GM12878 (cell line): Measurements from ENCODE around the gene MYO10. TPM values are rescaled to one million over a fixed set of nuclear protein-coding genes. Genes with fewer than 3 reads are reported as not detected.

Source experiments
- ATAC-seq: fragments of 200-7000 bp; cut with Tn5 transposase; 3 replicates; pipeline ENCODE4 v1.9.1; 2020; ENCODE audit warnings: mild to moderate bottlenecking, moderate library complexity
- BruUV-seq: library from RNA; stranded (reverse); fragments of 400-500 nt; replicated peaks from 2 replicates; lab custom pipeline; 2021; lab: Mats Ljungman, UMichigan
- CTCF ChIA-PET: fragments of 300-600 bp; sonication (Branson Sonifier 250); formaldehyde crosslinking; extraction: SDS; loops from one replicate; lab custom pipeline; 2021; ENCODE audit warnings: inconsistent platforms; lab: Yijun Ruan, JAX
- POLR2A ChIA-PET: fragments of 350-600 bp; formaldehyde crosslinking; extraction: SDS; loops from one replicate; lab custom pipeline; 2021; ENCODE audit warnings: inconsistent platforms; lab: Charles Lee
- RAD21 ChIA-PET: fragments of 300-600 bp; sonication (Branson Sonifier 250); formaldehyde crosslinking; loops from one replicate; lab custom pipeline; 2023; ENCODE audit warnings: antibody characterized with exemption; ENCODE audit not compliant: unreplicated experiment; lab: Charles Lee
- SMC1A ChIA-PET: fragments of 300-600 bp; sonication (Branson Sonifier 250); formaldehyde crosslinking; loops from one replicate; lab custom pipeline; 2023; ENCODE audit not compliant: unreplicated experiment, uncharacterized antibody; lab: Charles Lee
- DNase-seq: peaks from one replicate; pipeline ENCODE4 v3.0.0-alpha.2; 2011; ENCODE audit warnings: low read depth, low spot score
- FAIRE-seq: peaks from 3 replicates; lab custom pipeline; 2011; peaks lifted over from hg19 to GRCh38; lab: Jason Lieb, UNC
- H2AFZ ChIP-seq: 2 replicates; pipeline ENCODE4 v1.6.0; 2011; ENCODE audit warnings: low read depth, low read length, control low read depth; ENCODE audit not compliant: control insufficient read depth
- H3K27ac ChIP-seq: 2 replicates; pipeline ENCODE4 v1.5.1; 2011; ENCODE audit warnings: control low read depth; ENCODE audit not compliant: control insufficient read depth, insufficient read depth
- H3K27me3 ChIP-seq, 2 experiments: replicated peaks in 1 of 2; 2 replicates each; pipeline versions ENCODE4 v1.6.0 to v1.6.1; 2011; ENCODE audit warnings: low read length in 1 of 2; ENCODE audit not compliant: control insufficient read depth in 2 of 2, insufficient read depth in 2 of 2
- H3K36me3 ChIP-seq, 2 experiments: 2 replicates each; pipeline ENCODE4 v1.5.1; 2011; ENCODE audit warnings: low read length in 1 of 2; ENCODE audit not compliant: control insufficient read depth in 2 of 2, insufficient read depth in 2 of 2
- H3K4me1 ChIP-seq: 2 replicates; pipeline ENCODE4 v1.6.1; 2011; ENCODE audit warnings: mild to moderate bottlenecking, low read length, moderate library complexity, mixed read lengths; ENCODE audit not compliant: control insufficient read depth, insufficient read depth
- H3K4me2 ChIP-seq: 2 replicates; pipeline ENCODE4 v1.6.0; 2011; ENCODE audit warnings: control low read depth; ENCODE audit not compliant: control insufficient read depth, insufficient read depth
- H3K4me3 ChIP-seq: fragments of 200-600 bp; sonication (generic); 2 replicates; pipeline ENCODE4 v1.5.1; 2016
- H3K79me2 ChIP-seq: 2 replicates; pipeline ENCODE4 v1.6.0; 2011; ENCODE audit warnings: low read length; ENCODE audit not compliant: control insufficient read depth, insufficient read depth
- H3K9ac ChIP-seq: 2 replicates; pipeline ENCODE4 v1.8.0; 2011; ENCODE audit warnings: low read length, control low read depth, mixed read lengths; ENCODE audit not compliant: control insufficient read depth, insufficient read depth
- H3K9me3 ChIP-seq: replicated peaks from 3 replicates; pipeline ENCODE4 v1.5.1; 2011; ENCODE audit warnings: mild to moderate bottlenecking, low read length; ENCODE audit not compliant: control insufficient read depth, insufficient read depth
- H4K20me1 ChIP-seq: 2 replicates; pipeline ENCODE4 v1.6.0; 2011; ENCODE audit not compliant: control insufficient read depth, insufficient read depth
- BCL11A ChIP-seq: IDR thresholded peaks from 2 replicates; pipeline ENCODE4 v1.6.1; 2011; ENCODE audit warnings: low read depth, low read length
- GABPA ChIP-seq: IDR thresholded peaks from 2 replicates; pipeline ENCODE4 v1.6.1; 2014; ENCODE audit warnings: antibody characterized with exemption, low read depth, mild to moderate bottlenecking, inconsistent platforms
- KAT2A ChIP-seq: conservative IDR thresholded peaks from 2 replicates; pipeline ENCODE4 v1.6.1; 2011; ENCODE audit warnings: low read depth, low read length; ENCODE audit not compliant: control insufficient read depth
- NFYB ChIP-seq: IDR thresholded peaks from 2 replicates; pipeline ENCODE4 v1.6.1; 2011; ENCODE audit warnings: low read depth, mild to moderate bottlenecking, low read length, improper control_type of control experiment, moderate library complexity; ENCODE audit not compliant: insufficient read depth
- NR2F1 ChIP-seq: fragments of 450-650 bp; conservative IDR thresholded peaks from 2 replicates; pipeline ENCODE4 v1.6.1; 2017; ENCODE audit warnings: mild to moderate bottlenecking
- PAX5 ChIP-seq: IDR thresholded peaks from 2 replicates; pipeline ENCODE4 v1.6.1; 2011; ENCODE audit warnings: low read depth, low read length, borderline replicate concordance
- ZNF207 ChIP-seq: fragments of 450-650 bp; IDR thresholded peaks from 2 replicates; pipeline ENCODE4 v1.6.1; 2014; ENCODE audit warnings: antibody characterized with exemption, mild to moderate bottlenecking, borderline replicate concordance
- ZZZ3 ChIP-seq: IDR thresholded peaks from 2 replicates; pipeline ENCODE4 v1.6.1; 2011; ENCODE audit warnings: low read depth; ENCODE audit not compliant: control insufficient read depth, insufficient read length
- WGBS: methylation state at CpG from one replicate; pipeline ENCODE4 v1.1.6; 2016; ENCODE audit warnings: low lambda C conversion rate; ENCODE audit not compliant: insufficient replicate concordance, insufficient coverage; ENCODE audit errors: missing lambda C conversion rate; 5-methylcytosine and 5-hydroxymethylcytosine counted together
- in situ Hi-C: fragments of 300-500 bp; cut with MboI; formaldehyde crosslinking; loops from 9 replicates; pipeline ENCODE4 v1.14.3; 2018; ENCODE audit warnings: mixed read lengths
- intact Hi-C: fragments of 100-400 bp; cut with micrococcal nuclease; formaldehyde crosslinking; loops from one replicate; pipeline ENCODE4 v1.14.2; 2022; ENCODE audit not compliant: unreplicated experiment
- polyA plus RNA-seq, 11 experiments: library from polyadenylated mRNA; depleted of rRNA in 4 of 11; unstranded in 6 of 11; stranded (reverse) in 5 of 11; fragments of >200 nt; fragmentation: Nextera tagmentation in 4 of 11; fragmentation: Illumina TruSeq in 1 of 11; extraction: Ambion mirVana in 4 of 11; extraction: Trizol in 1 of 11; gene quantifications; 1 replicate in 1 of 11; 2 replicates in 10 of 11; pipeline versions ENCODE4 v1.2.1 to v1.2.3, GENCODE V29; 2011 to 2016; ENCODE audit warnings: inconsistent platforms in 2 of 11, missing spikeins in 2 of 11, low read depth in 1 of 11
- total RNA-seq, 4 experiments: library from RNA; depleted of rRNA in 3 of 4; stranded (reverse); fragments of >200 nt in 3 of 4; fragmentation: Illumina TruSeq in 1 of 4; extraction: Trizol in 1 of 4; gene quantifications; 2 replicates each; pipeline versions ENCODE4 v1.2.1 to v1.2.3, GENCODE V29; 2013 to 2021

MYO10 gene
- total and polyA plus RNA-seq, 10 of the 15 experiments (the other 5 are each of a cell fraction or from before 2014, with no cell fraction given): 0.02 to 0.77 (median 0.17) TPM

GRCh38 chr5:16918156-16918555 lies 17.9 kb downstream of the MYO10 start:
- Histone ChIP-seq H3K4me2 (no peak overlapping the region), H3K4me3 (no peak overlapping the region), H3K9me3 (no peaks in the 10 kb centered on the region), H3K27me3 (no peaks in the 10 kb centered on the region), H3K4me1 (no peaks in the 10 kb centered on the region), H4K20me1 (no peaks in the 10 kb centered on the region), H3K9ac (no peak overlapping the region), H3K36me3 (no peaks in the 10 kb centered on the region)
- no peak for FAIRE-seq
- RAD21 ChIA-PET: no interaction called here
- CTCF ChIA-PET: no interaction called here
- intact Hi-C loops: no loop called here
- POLR2A ChIA-PET: no interaction called here
- no peak for ATAC-seq
- whole genome bisulfite sequencing: 12% methylated on average over 3 of the region's 4 CpGs
- in situ Hi-C loops: no loop called here
- no peak for TF ChIP-seq ZZZ3
- TF ChIP-seq, all 136 proteins: peak for 0
- no TSS peak for BruUV-seq
- no peak overlapping the region for H2AFZ ChIP-seq
- no peaks in the 10 kb centered on the region for H3K79me2 ChIP-seq
- no peak for DNase-seq
- H3K27ac ChIP-seq: no peak overlapping the region
- SMC1A ChIA-PET: interaction anchor here (0.6 kb wide), 1 partner anchor 131 kb away, joined by 3 read pairs; no protein-coding TSS in a partner anchor

GRCh38 chr5:16916262-16916878 lies 19.7 kb downstream of the MYO10 start:
- FAIRE-seq (no peak), ATAC-seq (no peak), DNase-seq (no peak)
- in situ Hi-C loops (no loop called here), intact Hi-C loops (no loop called here)
- Histone ChIP-seq H3K4me1 (no peaks in the 10 kb centered on the region), H3K4me2 (no peak overlapping the region), H3K27me3 (no peaks in the 10 kb centered on the region), H3K4me3 (no peak overlapping the region), H3K36me3 (no peaks in the 10 kb centered on the region), H3K9me3 (no peaks in the 10 kb centered on the region), H3K9ac (no peak overlapping the region), H2AFZ (no peak overlapping the region), H4K20me1 (no peaks in the 10 kb centered on the region), H3K79me2 (no peaks in the 10 kb centered on the region), H3K27ac (no peak overlapping the region)
- ChIA-PET RAD21 (no interaction called here), SMC1A (no interaction called here), CTCF (no interaction called here), POLR2A (no interaction called here)
- TF ChIP-seq ZNF207 (no peak), PAX5 (no peak), KAT2A (no peak), GABPA (no peak), NFYB (no peak), NR2F1 (no peak), BCL11A (no peak)
- WGBS: 26% methylated on average over 3 of the region's 3 CpGs
- BruUV-seq: no TSS peak
